Mucosa of rectum (tissue), 2 donors: Measurements from ENCODE around the gene VAV3.
"Not testable (repeated sequence)": the region's sequence is repeated elsewhere in the genome, so short reads cannot be mapped to it uniquely, and the experiment has no call there.

ENCODE experiments used
- H3K27ac ChIP-seq, 2 donors: one replicate each; pipeline ENCODE4 v1.7.0; 2013; ENCODE audit warnings: inconsistent platforms in 2 of 2, low read depth in 2 of 2, low read length in 2 of 2
- H3K27me3 ChIP-seq, 2 donors: one replicate each; pipeline ENCODE4 v1.7.0; 2013; ENCODE audit warnings: low read length in 2 of 2; ENCODE audit not compliant: control insufficient read depth in 2 of 2, insufficient read depth in 2 of 2
- H3K36me3 ChIP-seq, 2 donors: one replicate each; pipeline ENCODE4 v1.7.0; 2013; ENCODE audit warnings: low read length in 2 of 2; ENCODE audit not compliant: control insufficient read depth in 2 of 2, insufficient read depth in 2 of 2
- H3K4me1 ChIP-seq, 2 donors: one replicate each; pipeline ENCODE4 v1.7.0; 2013; ENCODE audit warnings: low read length in 2 of 2, mild to moderate bottlenecking in 1 of 2; ENCODE audit not compliant: control insufficient read depth in 2 of 2, insufficient read depth in 2 of 2
- H3K4me3 ChIP-seq, 2 donors: one replicate each; pipeline ENCODE4 v1.7.0; 2013; ENCODE audit warnings: low read length in 2 of 2
- H3K9ac ChIP-seq, 2 donors: one replicate each; pipeline ENCODE4 v1.7.0; 2013; ENCODE audit warnings: low read length in 2 of 2, low read depth in 1 of 2, mild to moderate bottlenecking in 1 of 2
- H3K9me3 ChIP-seq, 2 donors: one replicate each; pipeline ENCODE4 v1.7.0; 2013; ENCODE audit warnings: low read length in 2 of 2; ENCODE audit not compliant: control insufficient read depth in 2 of 2
- donor health status: healthy.
- donor health status: Normal muscosa, but diverticular disease.

Gene VAV3

DNA sequence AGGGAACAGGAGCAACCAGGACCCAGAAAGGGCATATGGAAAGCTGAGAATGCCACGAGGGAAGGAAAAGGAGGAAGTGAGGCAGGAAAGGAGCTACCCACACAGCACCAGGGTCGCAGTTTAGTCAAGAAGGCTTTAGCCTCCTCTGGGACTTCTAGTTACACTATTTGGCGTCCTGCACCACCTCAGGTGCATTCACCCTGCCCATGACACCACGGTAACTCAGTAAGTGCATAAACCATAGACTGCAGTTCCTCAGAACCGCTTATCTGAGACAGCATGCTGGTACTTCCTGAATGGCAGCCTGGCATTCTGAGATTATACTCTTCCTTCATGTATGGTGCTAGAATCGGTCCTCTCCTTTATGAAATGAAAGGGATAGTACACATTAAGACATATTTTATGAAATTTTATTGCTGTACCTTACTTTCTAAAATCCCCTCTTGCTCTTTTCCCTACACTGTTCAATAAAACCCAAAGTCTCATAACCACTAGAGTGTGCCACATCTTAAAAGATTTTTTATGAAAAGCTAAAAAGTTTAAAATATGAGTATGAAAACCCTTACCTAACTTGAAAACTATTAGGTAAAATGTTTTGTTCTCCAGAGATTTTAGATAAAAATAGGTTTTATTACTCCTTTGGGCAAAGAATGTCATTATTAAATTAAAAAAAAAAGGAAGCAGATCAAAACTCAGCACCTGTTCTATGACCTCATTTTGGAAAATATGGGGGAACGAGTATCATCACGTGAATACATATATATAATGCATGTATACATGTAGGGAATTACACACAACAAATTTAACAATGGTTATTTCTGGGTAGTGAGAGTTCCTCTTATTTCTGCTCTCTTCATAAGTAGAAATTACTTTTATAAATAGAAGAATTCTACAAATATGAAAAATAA is 67.3 kb downstream of the VAV3 start:
- peak overlapping the region in 1 of 2 donors; percentile 6 for H3K4me3 ChIP-seq

DNA sequence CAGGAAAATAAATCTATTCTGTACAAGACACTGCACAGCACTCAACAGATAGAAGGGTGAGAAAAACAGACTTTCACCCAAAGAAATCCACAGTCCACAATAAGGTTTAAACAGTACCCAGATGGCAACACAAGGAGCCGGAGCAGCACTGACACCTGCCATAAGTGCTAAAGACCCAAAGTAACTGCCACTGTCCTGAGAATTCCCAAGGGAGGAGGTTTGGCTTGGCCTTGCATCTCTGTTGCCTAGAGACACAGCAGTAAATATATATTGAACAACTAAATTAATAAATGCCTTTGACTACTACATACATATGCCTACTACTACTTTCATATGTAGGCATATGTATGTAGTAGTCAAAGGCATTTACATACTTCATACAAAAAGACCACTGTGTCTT is 68.0 kb downstream of the VAV3 start:
- H3K4me1 ChIP-seq = peaks cover 0 to 2% of the 10 kb centered on the region in 2 donors

More for the DNA sequence above, 67.3 kb downstream of the VAV3 start:
- no peak overlapping the region for H3K27ac ChIP-seq
- peaks cover 0 to 2% of the 10 kb centered on the region in 2 donors for H3K4me1 ChIP-seq
- no peaks in the 10 kb centered on the region for H3K9me3 ChIP-seq
- H3K36me3 ChIP-seq = no peaks in the 10 kb centered on the region
- H3K9ac ChIP-seq = no peak overlapping the region
- H3K27me3 ChIP-seq = no peaks in the 10 kb centered on the region

DNA sequence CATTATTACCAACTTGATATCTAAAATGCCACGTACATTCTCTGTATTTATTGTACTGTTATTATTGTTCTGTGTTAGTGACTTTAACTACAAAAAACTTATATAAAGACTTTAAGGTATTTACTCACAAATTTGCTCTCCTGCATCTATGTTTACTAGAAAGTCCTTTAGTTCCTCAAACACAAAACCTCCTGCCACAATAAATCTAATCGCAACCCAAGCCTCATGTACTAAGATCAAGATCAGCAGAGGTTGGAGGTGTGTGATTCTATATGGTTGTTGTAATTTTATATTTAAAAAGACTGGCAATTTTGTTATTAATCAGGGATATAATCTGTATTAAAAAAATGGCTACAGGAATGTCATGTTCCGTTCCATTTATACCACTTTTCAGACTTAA is 68.6 kb downstream of the VAV3 start:
- H3K9ac ChIP-seq = no peak overlapping the region
- no peaks in the 10 kb centered on the region for H3K36me3 ChIP-seq
- no peaks in the 10 kb centered on the region for H3K9me3 ChIP-seq
- H3K27ac ChIP-seq = no peak overlapping the region
- H3K4me1 ChIP-seq = peaks cover 0 to 2% of the 10 kb centered on the region in 2 donors
- no peaks in the 10 kb centered on the region for H3K27me3 ChIP-seq
- H3K4me3 ChIP-seq = no peak overlapping the region

More for the DNA sequence above, 68.0 kb downstream of the VAV3 start:
- no peak overlapping the region for H3K27ac ChIP-seq
- H3K9me3 ChIP-seq = no peaks in the 10 kb centered on the region
- H3K9ac ChIP-seq = no peak overlapping the region
- no peak overlapping the region for H3K4me3 ChIP-seq
- no peaks in the 10 kb centered on the region for H3K36me3 ChIP-seq
- no peaks in the 10 kb centered on the region for H3K27me3 ChIP-seq

- Histone ChIP-seq H3K9me3 (no peaks in the 10 kb centered on the region), H3K9ac (no peak overlapping the region), H3K4me1 (peaks cover 0 to 2% of the 10 kb centered on the region in 2 donors), H3K27ac (no peak overlapping the region), H3K4me3 (no peak overlapping the region), H3K27me3 (no peaks in the 10 kb centered on the region), H3K36me3 (no peaks in the 10 kb centered on the region)
Measured at GRCh38 chr1:107895403-107896191, 69.4 kb downstream of the VAV3 start.

GRCh38 chr1:107894605-107895004 is 70.4 kb downstream of the VAV3 start:
- no peaks in the 10 kb centered on the region for H3K9me3 ChIP-seq
- H3K4me1 ChIP-seq = peaks cover 0 to 2% of the 10 kb centered on the region in 2 donors
- H3K27ac ChIP-seq = no peak overlapping the region
- no peak overlapping the region for H3K9ac ChIP-seq
- H3K36me3 ChIP-seq = no peaks in the 10 kb centered on the region
- H3K4me3 ChIP-seq = no peak overlapping the region
- no peaks in the 10 kb centered on the region for H3K27me3 ChIP-seq

DNA sequence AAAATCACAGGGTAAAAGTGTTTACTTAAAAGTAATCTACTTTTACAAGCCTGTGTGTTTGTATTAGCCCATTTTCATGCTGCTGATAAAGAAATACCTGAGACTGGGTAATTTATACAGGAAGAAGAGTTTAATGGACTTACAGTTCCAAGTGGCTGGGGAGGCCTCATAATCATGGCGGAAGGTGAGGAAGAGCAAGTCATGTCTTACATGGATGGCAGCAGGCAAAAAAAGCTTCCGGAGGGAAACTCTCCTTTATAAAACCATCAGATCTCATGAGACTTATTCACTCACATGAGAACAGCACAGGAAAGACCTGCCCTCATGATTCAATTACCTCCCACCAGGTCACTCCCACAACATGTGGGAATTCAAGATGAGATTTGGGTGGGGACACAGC is 71.6 kb downstream of the VAV3 start:
- H3K27ac ChIP-seq, H3K4me3 ChIP-seq, H3K4me1 ChIP-seq, H3K9ac ChIP-seq, H3K9me3 ChIP-seq, H3K27me3 ChIP-seq, H3K36me3 ChIP-seq: not testable (repeated sequence)

DNA sequence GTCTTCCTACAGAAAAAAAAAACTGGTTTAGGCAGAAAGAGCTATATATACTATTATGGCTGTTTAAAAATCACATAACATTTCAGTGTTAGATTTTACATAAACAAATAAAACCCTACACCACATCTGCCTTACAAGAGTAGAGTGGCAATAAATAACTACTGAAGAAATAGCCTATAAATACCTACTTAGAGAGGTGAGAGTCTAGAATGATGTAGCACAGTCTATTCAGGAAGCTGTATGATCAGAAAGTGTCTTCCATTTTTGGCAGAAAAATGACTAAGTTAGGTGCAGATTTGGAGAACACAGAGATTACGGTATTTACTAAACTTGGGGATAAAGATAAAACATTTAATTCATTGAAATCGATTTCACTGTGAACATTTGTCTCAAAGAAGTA is 75.5 kb downstream of the VAV3 start:
- Histone ChIP-seq H3K9me3 (no peaks in the 10 kb centered on the region), H3K27me3 (no peaks in the 10 kb centered on the region), H3K36me3 (no peaks in the 10 kb centered on the region), H3K4me3 (no peak overlapping the region), H3K27ac (no peak overlapping the region), H3K4me1 (no peaks in the 10 kb centered on the region), H3K9ac (no peak overlapping the region)

DNA sequence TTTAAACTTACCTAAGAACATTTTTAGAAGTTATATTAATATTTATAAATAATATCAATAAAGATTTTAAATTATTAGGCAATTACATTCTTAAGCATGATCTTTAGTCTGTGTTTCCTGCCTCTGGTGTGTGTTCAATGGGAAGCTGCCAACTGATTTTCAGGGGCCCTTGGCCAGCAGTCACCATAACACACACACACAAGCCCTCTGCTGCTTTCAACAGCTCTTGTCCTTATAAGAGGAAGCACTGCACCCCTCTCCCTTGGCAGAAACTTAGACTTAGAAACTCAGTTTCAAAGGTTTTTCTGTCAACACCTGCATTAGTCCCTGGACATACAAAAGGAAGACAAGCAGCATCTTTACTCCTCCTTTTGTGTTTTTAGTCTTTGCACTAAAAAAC is 81.4 kb downstream of the VAV3 start:
- no peak overlapping the region for H3K27ac ChIP-seq
- no peaks in the 10 kb centered on the region for H3K9me3 ChIP-seq
- no peaks in the 10 kb centered on the region for H3K36me3 ChIP-seq
- H3K4me1 ChIP-seq = no peaks in the 10 kb centered on the region
- H3K27me3 ChIP-seq = no peaks in the 10 kb centered on the region
- H3K9ac ChIP-seq = no peak overlapping the region
- H3K4me3 ChIP-seq = no peak overlapping the region

DNA sequence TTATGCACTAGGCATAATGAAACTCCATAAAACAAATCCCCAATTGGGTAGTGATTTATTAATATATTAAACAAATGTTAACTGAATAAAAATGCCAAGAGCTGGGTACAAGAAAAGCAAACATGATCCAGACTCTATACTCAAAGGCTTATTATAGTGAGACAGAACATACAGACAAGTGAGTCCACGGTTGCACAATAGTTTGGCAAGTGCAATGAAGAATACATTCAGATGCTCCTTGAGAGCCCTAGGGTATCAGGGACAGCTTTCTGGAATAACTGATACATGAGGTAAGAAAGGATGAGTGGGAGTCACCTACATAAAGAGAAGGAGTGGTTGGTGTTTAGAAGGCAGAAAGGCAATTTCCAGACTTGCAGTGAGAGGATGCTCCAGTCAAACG is 85.1 kb downstream of the VAV3 start:
- Histone ChIP-seq H3K9me3 (no peaks in the 10 kb centered on the region), H3K9ac (no peak overlapping the region), H3K27ac (no peak overlapping the region), H3K4me3 (no peak overlapping the region), H3K4me1 (no peaks in the 10 kb centered on the region), H3K27me3 (no peaks in the 10 kb centered on the region), H3K36me3 (no peaks in the 10 kb centered on the region)

GRCh38 chr1:107879346-107879745 is 85.6 kb downstream of the VAV3 start:
- Histone ChIP-seq H3K4me1 (no peaks in the 10 kb centered on the region), H3K27ac (no peak overlapping the region), H3K4me3 (no peak overlapping the region), H3K36me3 (no peaks in the 10 kb centered on the region), H3K9me3 (no peaks in the 10 kb centered on the region), H3K9ac (no peak overlapping the region), H3K27me3 (no peaks in the 10 kb centered on the region)
